Adipocyte (in vitro differentiated cells): ENCODE results near the gene PAQR4.

Experiments used
- DNase-seq: peaks from one replicate; pipeline ENCODE4 v3.0.0-alpha.2; 2015; ENCODE audit warnings: low read depth
- H3K27me3 ChIP-seq: replicated peaks from 2 replicates; pipeline ENCODE4 v1.7.0; 2013; ENCODE audit warnings: mild to moderate bottlenecking, low read length, moderate library complexity; ENCODE audit not compliant: control insufficient read depth, insufficient read depth
- H3K36me3 ChIP-seq: 2 replicates; pipeline ENCODE4 v1.7.0; 2013; ENCODE audit warnings: low read length, mild to moderate bottlenecking, moderate library complexity; ENCODE audit not compliant: control insufficient read depth, insufficient read depth, severe bottlenecking
- H3K4me1 ChIP-seq: 2 replicates; pipeline ENCODE4 v1.7.0; 2013; ENCODE audit warnings: mild to moderate bottlenecking, low read length, moderate library complexity; ENCODE audit not compliant: control insufficient read depth, insufficient read depth
- H3K4me3 ChIP-seq: 2 replicates; pipeline ENCODE4 v1.7.0; 2013; ENCODE audit warnings: mild to moderate bottlenecking, low read length, moderate library complexity
- H3K9ac ChIP-seq: 2 replicates; pipeline ENCODE4 v1.7.0; 2013; ENCODE audit warnings: mild to moderate bottlenecking, low read length, moderate library complexity
- H3K9me3 ChIP-seq: 2 replicates; pipeline ENCODE4 v1.7.0; 2013; ENCODE audit warnings: mild to moderate bottlenecking, low read length, moderate library complexity; ENCODE audit not compliant: control insufficient read depth

Gene PAQR4

GRCh38 chr16:2986623-2987188, 17.6 kb downstream of the PAQR4 start:
- Histone ChIP-seq H3K9ac (no peak overlapping the region), H3K27me3 (peaks cover 17% of the 10 kb centered on the region), H3K9me3 (no peaks in the 10 kb centered on the region), H3K36me3 (no peaks in the 10 kb centered on the region), H3K4me3 (no peak overlapping the region), H3K4me1 (no peaks in the 10 kb centered on the region)
- no peak for DNase-seq

GRCh38 chr16:2987286-2987685, 18.1 kb downstream of the PAQR4 start:
- peaks cover 17% of the 10 kb centered on the region for H3K27me3 ChIP-seq
- H3K4me3 ChIP-seq: no peak overlapping the region
- no peaks in the 10 kb centered on the region for H3K9me3 ChIP-seq
- DNase-seq: no peak
- no peak overlapping the region for H3K9ac ChIP-seq
- H3K36me3 ChIP-seq: no peaks in the 10 kb centered on the region
- no peaks in the 10 kb centered on the region for H3K4me1 ChIP-seq

- Histone ChIP-seq H3K27me3 (peaks cover 17% of the 10 kb centered on the region), H3K9ac (no peak overlapping the region)
Observed at GRCh38 chr16:2987833-2988232, 18.7 kb downstream of the PAQR4 start.

GRCh38 chr16:2988590-2989099, 19.5 kb downstream of the PAQR4 start:
- no peak for DNase-seq
- peaks cover 17% of the 10 kb centered on the region for H3K27me3 ChIP-seq
- H3K9me3 ChIP-seq: no peaks in the 10 kb centered on the region
- no peak overlapping the region for H3K4me3 ChIP-seq
- no peaks in the 10 kb centered on the region for H3K4me1 ChIP-seq
- H3K9ac ChIP-seq: no peak overlapping the region
- no peaks in the 10 kb centered on the region for H3K36me3 ChIP-seq

More at GRCh38 chr16:2987833-2988232, 18.7 kb downstream of the PAQR4 start:
- Histone ChIP-seq H3K9me3 (no peaks in the 10 kb centered on the region), H3K4me3 (no peak overlapping the region), H3K36me3 (no peaks in the 10 kb centered on the region), H3K4me1 (no peaks in the 10 kb centered on the region)
- DNase-seq: no peak

- DNase-seq: no peak
- H3K27me3 ChIP-seq: peaks cover 19% of the 10 kb centered on the region
Observed at GRCh38 chr16:2990891-2991290, 21.7 kb downstream of the PAQR4 start.

GRCh38 chr16:2991566-2992261, 22.6 kb downstream of the PAQR4 start:
- no peak overlapping the region for H3K4me3 ChIP-seq
- DNase-seq: no peak
- peaks cover 25% of the 10 kb centered on the region for H3K27me3 ChIP-seq
- H3K9me3 ChIP-seq: no peaks in the 10 kb centered on the region
- H3K36me3 ChIP-seq: no peaks in the 10 kb centered on the region
- no peak overlapping the region for H3K9ac ChIP-seq
- no peaks in the 10 kb centered on the region for H3K4me1 ChIP-seq

More at GRCh38 chr16:2990891-2991290, 21.7 kb downstream of the PAQR4 start:
- Histone ChIP-seq H3K9ac (no peak overlapping the region), H3K4me3 (no peak overlapping the region), H3K4me1 (no peaks in the 10 kb centered on the region), H3K9me3 (no peaks in the 10 kb centered on the region), H3K36me3 (no peaks in the 10 kb centered on the region)

- Histone ChIP-seq H3K27me3 (peaks cover 23% of the 10 kb centered on the region), H3K9me3 (no peaks in the 10 kb centered on the region), H3K9ac (no peak overlapping the region), H3K4me3 (no peak overlapping the region), H3K4me1 (no peaks in the 10 kb centered on the region), H3K36me3 (no peaks in the 10 kb centered on the region)
- DNase-seq: no peak
Observed at GRCh38 chr16:2992383-2993081, 23.4 kb downstream of the PAQR4 start.

- H3K27me3 ChIP-seq: peaks cover 27% of the 10 kb centered on the region
- no peaks in the 10 kb centered on the region for H3K4me1 ChIP-seq
- no peak overlapping the region for H3K4me3 ChIP-seq
- H3K36me3 ChIP-seq: no peaks in the 10 kb centered on the region
- H3K9me3 ChIP-seq: no peaks in the 10 kb centered on the region
- DNase-seq: no peak
- H3K9ac ChIP-seq: no peak overlapping the region
Observed at GRCh38 chr16:2996298-2996697, 27.1 kb downstream of the PAQR4 start.

- no peak for DNase-seq
- peaks cover 26% of the 10 kb centered on the region for H3K27me3 ChIP-seq
- H3K36me3 ChIP-seq: no peaks in the 10 kb centered on the region
Observed at GRCh38 chr16:2999929-3000328, 30.8 kb downstream of the PAQR4 start.

GRCh38 chr16:3000540-3000939, 31.4 kb downstream of the PAQR4 start:
- no peak for DNase-seq
- H3K36me3 ChIP-seq: no peaks in the 10 kb centered on the region
- H3K9ac ChIP-seq: no peak overlapping the region
- H3K4me3 ChIP-seq: no peak overlapping the region
- H3K27me3 ChIP-seq: peaks cover 27% of the 10 kb centered on the region
- H3K9me3 ChIP-seq: no peaks in the 10 kb centered on the region
- H3K4me1 ChIP-seq: no peaks in the 10 kb centered on the region

More at GRCh38 chr16:2999929-3000328, 30.8 kb downstream of the PAQR4 start:
- H3K4me1 ChIP-seq: no peaks in the 10 kb centered on the region
- H3K9me3 ChIP-seq: no peaks in the 10 kb centered on the region
- H3K4me3 ChIP-seq: no peak overlapping the region
- H3K9ac ChIP-seq: no peak overlapping the region

- no peak overlapping the region for H3K9ac ChIP-seq
- no peak for DNase-seq
- peaks cover 28% of the 10 kb centered on the region for H3K27me3 ChIP-seq
- H3K36me3 ChIP-seq: no peaks in the 10 kb centered on the region
- H3K9me3 ChIP-seq: no peaks in the 10 kb centered on the region
- H3K4me1 ChIP-seq: no peaks in the 10 kb centered on the region
- no peak overlapping the region for H3K4me3 ChIP-seq
Observed at GRCh38 chr16:3001316-3001715, 32.2 kb downstream of the PAQR4 start.
